K562 (cell line): Measurements from ENCODE around the gene NEURL2. TPM values are rescaled to one million over a fixed set of nuclear protein-coding genes. Genes with fewer than 3 reads are reported as not detected.

Source experiments
- HNRNPLL ChIP-seq: fragments of 200-400 bp; formaldehyde crosslinking; IDR thresholded peaks from 2 replicates; pipeline ENCODE4 v1.6.1; 2017; ENCODE audit warnings: low read length, low read depth, mild to moderate bottlenecking; ENCODE audit not compliant: poor library complexity, severe bottlenecking
- MCM2 ChIP-seq: fragments of 450-650 bp; IDR thresholded peaks from 2 replicates; pipeline ENCODE4 v1.6.1; 2017; ENCODE audit warnings: low read depth, mild to moderate bottlenecking
- MXI1 ChIP-seq: IDR thresholded peaks from 2 replicates; pipeline ENCODE4 v1.6.1; 2011; ENCODE audit warnings: low read depth, mild to moderate bottlenecking, improper control_type of control experiment, low read length
- NCOA6 ChIP-seq: fragments of 450-650 bp; IDR thresholded peaks from 2 replicates; pipeline ENCODE4 v1.6.1; 2017; ENCODE audit warnings: mild to moderate bottlenecking
- NR1H2 ChIP-seq: sonication (generic); formaldehyde crosslinking; IDR thresholded peaks from 2 replicates; pipeline ENCODE4 v1.4.0; 2020; ENCODE audit warnings: mild to moderate bottlenecking, missing genetic modification reagents
- PHF21A ChIP-seq: fragments of 450-650 bp; IDR thresholded peaks from 2 replicates; pipeline ENCODE4 v1.6.1; 2017; ENCODE audit warnings: low read depth, borderline replicate concordance
- POLR2A ChIP-seq: fragments of 450-650 bp; conservative IDR thresholded peaks from 2 replicates; pipeline ENCODE4 v1.6.1; 2016
- RBFOX2 ChIP-seq: fragments of 200-400 bp; formaldehyde crosslinking; IDR thresholded peaks from 2 replicates; pipeline ENCODE4 v1.6.1; 2017; ENCODE audit warnings: low read depth, mild to moderate bottlenecking, low read length, moderate library complexity
- RBM22 ChIP-seq: fragments of 200-400 bp; formaldehyde crosslinking; IDR thresholded peaks from 2 replicates; pipeline ENCODE4 v1.6.1; 2018; ENCODE audit warnings: low read length, low read depth; ENCODE audit not compliant: poor library complexity, severe bottlenecking
- SAFB2 ChIP-seq: fragments of 200-400 bp; formaldehyde crosslinking; IDR thresholded peaks from 2 replicates; pipeline ENCODE4 v1.6.1; 2018; ENCODE audit warnings: borderline replicate concordance, low read length, low read depth, moderate library complexity; ENCODE audit not compliant: severe bottlenecking
- SP1 ChIP-seq: sonication (generic); formaldehyde crosslinking; IDR thresholded peaks from 2 replicates; pipeline ENCODE4 v1.8.1; 2022; ENCODE audit warnings: mild to moderate bottlenecking, missing genetic modification reagents
- TBL1XR1 ChIP-seq, 2 experiments: IDR thresholded peaks; 2 replicates each; pipeline ENCODE4 v1.6.1; 2012; ENCODE audit warnings: improper control_type of control experiment in 2 of 2, low read length in 2 of 2, mild to moderate bottlenecking in 1 of 2
- TCF7L2 ChIP-seq: fragments of 150-350 bp; IDR thresholded peaks from 2 replicates; pipeline ENCODE4 v1.6.1; 2016; ENCODE audit warnings: low read depth, mild to moderate bottlenecking, low read length, moderate library complexity
- TEAD4 ChIP-seq, 2 experiments: sonication (generic) in 1 of 2; formaldehyde crosslinking in 1 of 2; IDR thresholded peaks; 2 replicates each; pipeline versions ENCODE4 v1.6.1 to v1.8.0; 2012 to 2022; ENCODE audit warnings: borderline replicate concordance in 1 of 2, inconsistent platforms in 1 of 2, low read length in 1 of 2, mild to moderate bottlenecking in 1 of 2, missing genetic modification reagents in 1 of 2
- YBX1 ChIP-seq: fragments of 450-650 bp; IDR thresholded peaks from 2 replicates; pipeline ENCODE4 v1.7.1; 2016; ENCODE audit warnings: mild to moderate bottlenecking
- ZNF444 ChIP-seq: fragments of 250-450 bp; sonication (Bioruptor Pico); IDR thresholded peaks from 2 replicates; pipeline ENCODE4 v1.4.0; 2020; ENCODE audit warnings: mild to moderate bottlenecking, moderate library complexity
- ZSCAN29 ChIP-seq: fragments of 450-650 bp; IDR thresholded peaks from 2 replicates; pipeline ENCODE4 v1.6.1; 2017
- ZSCAN32 ChIP-seq: fragments of 450-650 bp; formaldehyde crosslinking; IDR thresholded peaks from 2 replicates; pipeline ENCODE4 v1.4.0; 2020; ENCODE audit warnings: mild to moderate bottlenecking, moderate library complexity
- polyA plus RNA-seq, 8 experiments: library from polyadenylated mRNA; depleted of rRNA in 4 of 8; stranded (reverse) in 5 of 8; unstranded in 3 of 8; fragments of >200 nt; fragmentation: Nextera tagmentation in 2 of 8; fragmentation: Illumina TruSeq in 1 of 8; extraction: Ambion mirVana in 2 of 8; extraction: Trizol in 1 of 8; gene quantifications; 2 replicates each; pipeline versions ENCODE4 v1.2.1 to v1.2.3, GENCODE V29; 2011 to 2014; ENCODE audit warnings: inconsistent platforms in 1 of 8, missing spikeins in 1 of 8
- total RNA-seq, 7 experiments: library from RNA; depleted of rRNA in 6 of 7; stranded (reverse); fragments of >200 nt in 6 of 7; fragmentation: Illumina TruSeq in 2 of 7; extraction: Trizol in 2 of 7; gene quantifications; 2 replicates each; pipeline versions ENCODE4 v1.2.1 to v1.2.3, GENCODE V29; 2011 to 2021; ENCODE audit warnings: low replicate concordance in 1 of 7
- TF ChIP-seq, protein P1 (sequence below): IDR thresholded peaks from 3 replicates; pipeline ENCODE4 v1.6.1; 2011; ENCODE audit warnings: borderline replicate concordance, mild to moderate bottlenecking, moderate library complexity; ENCODE audit not compliant: insufficient read length; ENCODE audit errors: extremely low read depth
- TF ChIP-seq, protein P2 (sequence below): sonication (generic); formaldehyde crosslinking; IDR thresholded peaks from 2 replicates; pipeline ENCODE4 v1.8.0; 2023; ENCODE audit warnings: mild to moderate bottlenecking, missing genetic modification reagents
- TF ChIP-seq, protein P3 (sequence below): fragments of 450-650 bp; formaldehyde crosslinking; IDR thresholded peaks from 2 replicates; pipeline ENCODE4 v1.4.0; 2022; ENCODE audit warnings: missing genetic modification characterization

Gene NEURL2
- total and polyA plus RNA-seq, 9 of the 15 experiments (the other 6 are each of a cell fraction or from before 2014, with no cell fraction given), result 0.22 to 1.9 (median 0.50) TPM; not detected in 1

DNA sequence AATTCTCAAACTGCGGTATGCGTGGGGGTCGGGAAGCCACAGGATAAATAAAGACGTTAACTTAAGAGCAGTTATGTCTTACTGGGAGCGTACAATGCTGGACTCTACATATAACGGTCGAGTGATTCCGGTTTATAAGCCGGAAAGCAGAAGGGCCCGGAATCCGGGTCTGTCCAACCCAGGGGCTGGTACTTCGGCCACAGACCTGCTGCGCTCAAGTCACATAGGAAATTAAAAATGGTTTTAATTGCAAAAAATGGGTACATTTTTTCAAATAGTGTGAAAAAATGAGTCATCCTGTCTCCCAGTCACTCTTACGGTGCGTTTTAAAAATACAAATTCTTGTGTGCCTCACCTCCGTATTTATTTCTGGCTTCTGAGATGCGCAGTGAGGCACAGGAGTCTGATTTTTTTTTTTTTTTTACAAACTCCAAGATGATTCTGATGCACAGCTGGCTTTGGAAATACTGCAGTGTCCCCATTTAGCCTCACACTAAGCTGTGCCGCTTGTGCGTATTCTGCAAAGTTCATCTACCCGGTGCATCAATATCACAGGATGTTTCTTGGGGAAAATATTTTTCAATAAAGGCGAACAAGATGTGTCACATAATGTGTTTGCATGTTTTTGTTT is 44.5 kb upstream of the NEURL2 start (continued):
- TF ChIP-seq, protein P1, sequence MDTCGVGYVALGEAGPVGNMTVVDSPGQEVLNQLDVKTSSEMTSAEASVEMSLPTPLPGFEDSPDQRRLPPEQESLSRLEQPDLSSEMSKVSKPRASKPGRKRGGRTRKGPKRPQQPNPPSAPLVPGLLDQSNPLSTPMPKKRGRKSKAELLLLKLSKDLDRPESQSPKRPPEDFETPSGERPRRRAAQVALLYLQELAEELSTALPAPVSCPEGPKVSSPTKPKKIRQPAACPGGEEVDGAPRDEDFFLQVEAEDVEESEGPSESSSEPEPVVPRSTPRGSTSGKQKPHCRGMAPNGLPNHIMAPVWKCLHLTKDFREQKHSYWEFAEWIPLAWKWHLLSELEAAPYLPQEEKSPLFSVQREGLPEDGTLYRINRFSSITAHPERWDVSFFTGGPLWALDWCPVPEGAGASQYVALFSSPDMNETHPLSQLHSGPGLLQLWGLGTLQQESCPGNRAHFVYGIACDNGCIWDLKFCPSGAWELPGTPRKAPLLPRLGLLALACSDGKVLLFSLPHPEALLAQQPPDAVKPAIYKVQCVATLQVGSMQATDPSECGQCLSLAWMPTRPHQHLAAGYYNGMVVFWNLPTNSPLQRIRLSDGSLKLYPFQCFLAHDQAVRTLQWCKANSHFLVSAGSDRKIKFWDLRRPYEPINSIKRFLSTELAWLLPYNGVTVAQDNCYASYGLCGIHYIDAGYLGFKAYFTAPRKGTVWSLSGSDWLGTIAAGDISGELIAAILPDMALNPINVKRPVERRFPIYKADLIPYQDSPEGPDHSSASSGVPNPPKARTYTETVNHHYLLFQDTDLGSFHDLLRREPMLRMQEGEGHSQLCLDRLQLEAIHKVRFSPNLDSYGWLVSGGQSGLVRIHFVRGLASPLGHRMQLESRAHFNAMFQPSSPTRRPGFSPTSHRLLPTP, result no peak
- TF ChIP-seq ZSCAN32 (CRISPR knock-in tag) (no peak; the same call in 1 of the 2 replicates), NCOA6 (no peak), SP1 (no peak), NR1H2 (CRISPR knock-in tag) (no peak), PHF21A (0 out of 2 replicates have a peak, but pooled peaks have one; percentile 89), MXI1 (peak; percentile 43; the same call in 1 of the 2 replicates), HNRNPLL (peak; percentile 14), ZNF444 (CRISPR knock-in tag) (0 out of 2 replicates have a peak, but pooled peaks have one; percentile 26), POLR2A (no peak), MCM2 (no peak), ZSCAN29 (peak; percentile 78; the same call in 1 of the 2 replicates), TBL1XR1 (IDR thresholded peaks at IDR 0.05; ENCODE audit: low read length in 2 of 2) (peak; percentile 38 to 98; a peak in 2 of 4 replicates), RBM22 (no peak), SAFB2 (no peak), TCF7L2 (no peak), YBX1 (no peak), TEAD4 (IDR thresholded peaks at IDR 0.05; ENCODE audit: low read length) (peak; percentile 96), TEAD4 (CRISPR knock-in tag; IDR thresholded peaks at IDR 0.05; ENCODE audit: borderline replicate concordance) (no peak), RBFOX2 (no peak)
- TF ChIP-seq, protein P2, sequence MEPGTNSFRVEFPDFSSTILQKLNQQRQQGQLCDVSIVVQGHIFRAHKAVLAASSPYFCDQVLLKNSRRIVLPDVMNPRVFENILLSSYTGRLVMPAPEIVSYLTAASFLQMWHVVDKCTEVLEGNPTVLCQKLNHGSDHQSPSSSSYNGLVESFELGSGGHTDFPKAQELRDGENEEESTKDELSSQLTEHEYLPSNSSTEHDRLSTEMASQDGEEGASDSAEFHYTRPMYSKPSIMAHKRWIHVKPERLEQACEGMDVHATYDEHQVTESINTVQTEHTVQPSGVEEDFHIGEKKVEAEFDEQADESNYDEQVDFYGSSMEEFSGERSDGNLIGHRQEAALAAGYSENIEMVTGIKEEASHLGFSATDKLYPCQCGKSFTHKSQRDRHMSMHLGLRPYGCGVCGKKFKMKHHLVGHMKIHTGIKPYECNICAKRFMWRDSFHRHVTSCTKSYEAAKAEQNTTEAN (CRISPR knock-in tag), result no peak
- TF ChIP-seq, protein P3, sequence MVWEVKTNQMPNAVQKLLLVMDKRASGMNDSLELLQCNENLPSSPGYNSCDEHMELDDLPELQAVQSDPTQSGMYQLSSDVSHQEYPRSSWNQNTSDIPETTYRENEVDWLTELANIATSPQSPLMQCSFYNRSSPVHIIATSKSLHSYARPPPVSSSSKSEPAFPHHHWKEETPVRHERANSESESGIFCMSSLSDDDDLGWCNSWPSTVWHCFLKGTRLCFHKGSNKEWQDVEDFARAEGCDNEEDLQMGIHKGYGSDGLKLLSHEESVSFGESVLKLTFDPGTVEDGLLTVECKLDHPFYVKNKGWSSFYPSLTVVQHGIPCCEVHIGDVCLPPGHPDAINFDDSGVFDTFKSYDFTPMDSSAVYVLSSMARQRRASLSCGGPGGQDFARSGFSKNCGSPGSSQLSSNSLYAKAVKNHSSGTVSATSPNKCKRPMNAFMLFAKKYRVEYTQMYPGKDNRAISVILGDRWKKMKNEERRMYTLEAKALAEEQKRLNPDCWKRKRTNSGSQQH, result no peak
